COLO668 (cell line): ENCODE data around the gene GSN.
A peak's percentile ranks its signal among the peaks of the same experiment; 100 is the strongest.

Experiments used
- DNase-seq: peaks from one replicate; lab custom pipeline; 2025; ENCODE audit not compliant: unreplicated experiment; lab: John Stamatoyannopoulos, UW

GSN gene

GRCh38 chr9:121272401-121272948, 4.5 kb downstream of the GSN start:
- no peak for DNase-seq

DNA sequence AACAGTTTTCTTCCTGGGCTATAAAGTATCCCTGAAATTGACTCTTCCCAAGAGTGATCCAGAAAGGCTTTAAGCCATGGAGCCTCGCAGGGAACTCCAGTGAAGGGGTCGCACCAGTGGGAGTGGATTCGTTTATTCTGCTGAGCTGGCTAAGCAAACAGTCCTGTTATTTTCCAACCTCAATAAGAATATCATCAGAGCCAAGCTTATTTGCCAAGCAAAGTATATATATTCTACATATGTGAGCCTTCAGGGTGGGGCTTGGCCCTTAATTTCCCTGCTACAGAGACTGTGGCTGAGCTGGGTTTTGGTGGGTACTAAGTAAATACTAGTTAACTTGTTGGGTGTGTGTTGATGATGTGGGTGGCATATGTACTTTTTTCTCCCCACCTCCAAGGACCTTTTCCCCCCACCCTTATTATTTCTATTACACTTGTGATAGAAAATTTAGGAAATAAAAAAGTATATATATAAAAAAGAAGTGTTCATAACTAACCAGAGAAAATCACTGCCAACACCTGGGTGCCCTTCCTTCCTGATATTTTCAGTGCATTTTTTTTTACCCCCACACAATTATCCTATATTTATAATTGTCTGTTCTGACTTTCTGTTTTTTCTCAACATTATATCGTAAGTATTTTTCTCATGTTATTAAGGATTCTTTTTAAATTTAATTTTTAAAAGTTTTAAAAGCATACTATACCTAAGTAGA, 5.3 kb downstream of the GSN start:
- no peak for DNase-seq

GRCh38 chr9:121274851-121275250, 6.9 kb downstream of the GSN start:
- DNase-seq, result no peak

DNA sequence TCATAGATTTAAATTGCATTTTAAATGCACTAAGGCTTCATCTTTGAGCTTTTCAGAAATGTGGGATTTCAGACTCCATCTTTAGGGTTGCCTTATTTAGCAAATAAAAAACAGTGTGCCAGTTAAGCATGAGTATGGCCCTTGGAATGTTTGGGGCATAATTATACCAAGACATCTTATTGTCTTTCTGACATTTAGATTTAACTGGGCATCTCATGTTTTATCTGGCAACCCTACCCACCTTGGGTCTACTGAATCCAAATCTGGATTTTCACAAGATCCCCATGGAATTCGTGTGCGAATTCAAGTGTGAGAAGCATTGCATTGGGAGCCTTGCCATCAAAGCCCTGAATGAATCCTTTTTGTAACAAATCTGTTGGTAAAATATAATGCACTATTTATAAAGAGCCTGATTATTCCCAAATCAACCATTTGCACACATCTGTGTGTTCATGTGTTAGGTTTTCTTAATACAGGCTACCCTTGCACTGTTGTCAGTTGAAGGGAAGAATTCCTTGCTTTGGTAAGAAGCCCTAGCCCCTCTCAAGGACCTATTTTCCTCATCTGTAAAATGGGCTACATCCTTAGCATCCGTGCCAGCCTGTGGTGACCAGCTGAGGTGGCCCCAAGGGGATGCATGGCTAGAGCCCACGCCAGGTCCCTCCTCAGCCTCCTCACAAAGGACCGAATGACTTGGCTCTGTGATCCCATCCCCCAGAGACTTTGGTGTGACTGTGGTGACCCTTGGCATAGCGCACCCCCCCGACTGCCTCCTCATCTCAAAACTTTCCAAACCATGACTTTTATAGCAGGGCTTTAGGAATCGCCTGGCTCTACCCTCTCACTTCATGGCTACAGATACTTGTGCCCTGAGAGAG, 8.1 kb downstream of the GSN start:
- DNase-seq, result no peak

GRCh38 chr9:121277026-121277425, 9.1 kb downstream of the GSN start:
- DNase-seq, result no peak

- DNase-seq, result no peak
Observed at GRCh38 chr9:121277518-121278295, 9.7 kb downstream of the GSN start.

GRCh38 chr9:121278477-121279261, 10.7 kb downstream of the GSN start:
- DNase-seq, result peak; percentile 40

GRCh38 chr9:121279776-121280388, 11.9 kb downstream of the GSN start:
- DNase-seq, result no peak

- DNase-seq, result peak; percentile 78
Observed at GRCh38 chr9:121280715-121281613, 13.0 kb downstream of the GSN start.

DNA sequence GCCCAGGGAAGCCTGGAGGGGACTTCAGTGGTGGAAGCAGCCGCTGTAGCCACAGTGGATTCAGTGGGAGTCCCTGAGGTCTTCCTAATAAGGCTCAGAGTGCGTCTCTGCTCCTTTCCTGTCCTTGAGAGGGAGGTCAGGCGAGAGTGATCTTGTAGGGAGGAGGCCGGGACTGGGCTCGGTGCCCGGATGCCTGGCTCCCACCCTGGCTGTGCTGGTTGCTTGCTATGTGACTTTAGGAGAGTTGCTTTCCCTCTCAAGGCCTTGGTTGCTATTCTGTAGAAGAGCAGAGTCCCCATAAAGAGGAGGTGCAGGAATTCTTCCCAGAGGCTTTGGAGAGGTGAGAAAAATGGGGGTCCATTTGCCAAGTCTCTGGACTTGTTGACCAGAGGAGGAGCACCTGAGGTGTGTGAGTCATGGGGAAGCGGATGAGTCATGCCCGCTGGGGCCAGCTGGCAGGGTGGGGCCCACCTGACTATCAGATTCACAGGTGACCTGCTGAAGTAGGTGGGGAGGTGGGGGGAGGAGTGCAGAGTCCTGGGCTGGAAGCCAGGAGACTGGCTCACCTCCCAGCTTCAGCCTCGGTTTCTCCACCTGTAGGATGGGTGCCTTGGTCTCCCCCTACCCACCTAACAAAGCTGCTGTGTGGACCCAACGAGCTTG, 13.8 kb downstream of the GSN start:
- peak; percentile 94 for DNase-seq

GRCh38 chr9:121282277-121283079, 14.5 kb downstream of the GSN start:
- peak; percentile 29 for DNase-seq

GRCh38 chr9:121283080-121283398, 15.1 kb downstream of the GSN start:
- no peak for DNase-seq

DNA sequence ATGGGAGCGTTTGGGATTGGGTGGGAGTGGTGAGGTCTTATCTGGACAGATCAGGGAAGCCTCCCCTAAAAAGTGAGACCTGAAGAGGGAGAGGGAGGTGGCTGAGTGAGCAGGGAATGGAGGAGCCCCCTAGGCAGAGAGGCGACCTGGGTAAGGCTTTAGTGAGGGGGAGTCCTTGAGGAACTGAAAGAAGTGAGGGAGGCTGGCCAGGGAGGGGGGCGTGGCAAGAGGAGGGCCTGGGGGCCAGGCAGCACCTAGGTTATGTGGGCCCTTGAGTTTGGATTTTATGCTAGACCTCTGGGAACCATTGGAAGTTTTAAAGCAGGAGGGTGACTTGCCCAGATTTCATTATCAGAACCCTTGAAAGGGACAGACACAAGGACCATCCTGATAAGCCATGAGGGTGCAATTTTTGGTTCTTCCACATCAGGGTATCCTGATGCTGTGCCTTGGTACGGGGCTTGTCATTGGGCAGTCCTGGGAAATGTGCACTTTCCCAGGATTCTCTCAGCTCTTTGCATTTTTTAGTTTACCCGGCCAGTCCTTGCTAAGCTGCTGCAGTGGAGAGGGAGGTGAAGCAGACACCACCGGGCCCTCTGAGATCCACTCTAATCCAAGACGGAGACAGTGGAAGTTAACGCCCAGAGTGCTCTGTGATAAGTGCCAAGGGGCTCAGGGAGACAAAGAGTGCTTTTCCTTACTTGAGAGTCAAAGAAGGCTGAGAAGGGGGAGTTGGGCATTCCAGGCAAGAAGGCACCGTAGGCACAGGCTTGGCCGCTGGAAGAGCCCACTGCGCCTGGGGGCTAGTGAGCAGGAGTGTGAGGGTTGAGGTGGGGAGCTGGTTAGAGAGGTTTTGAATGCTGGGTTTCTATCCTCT, 16.1 kb downstream of the GSN start:
- DNase-seq, result no peak

- no peak for DNase-seq
Observed at GRCh38 chr9:121284733-121285451, 16.9 kb downstream of the GSN start.

DNA sequence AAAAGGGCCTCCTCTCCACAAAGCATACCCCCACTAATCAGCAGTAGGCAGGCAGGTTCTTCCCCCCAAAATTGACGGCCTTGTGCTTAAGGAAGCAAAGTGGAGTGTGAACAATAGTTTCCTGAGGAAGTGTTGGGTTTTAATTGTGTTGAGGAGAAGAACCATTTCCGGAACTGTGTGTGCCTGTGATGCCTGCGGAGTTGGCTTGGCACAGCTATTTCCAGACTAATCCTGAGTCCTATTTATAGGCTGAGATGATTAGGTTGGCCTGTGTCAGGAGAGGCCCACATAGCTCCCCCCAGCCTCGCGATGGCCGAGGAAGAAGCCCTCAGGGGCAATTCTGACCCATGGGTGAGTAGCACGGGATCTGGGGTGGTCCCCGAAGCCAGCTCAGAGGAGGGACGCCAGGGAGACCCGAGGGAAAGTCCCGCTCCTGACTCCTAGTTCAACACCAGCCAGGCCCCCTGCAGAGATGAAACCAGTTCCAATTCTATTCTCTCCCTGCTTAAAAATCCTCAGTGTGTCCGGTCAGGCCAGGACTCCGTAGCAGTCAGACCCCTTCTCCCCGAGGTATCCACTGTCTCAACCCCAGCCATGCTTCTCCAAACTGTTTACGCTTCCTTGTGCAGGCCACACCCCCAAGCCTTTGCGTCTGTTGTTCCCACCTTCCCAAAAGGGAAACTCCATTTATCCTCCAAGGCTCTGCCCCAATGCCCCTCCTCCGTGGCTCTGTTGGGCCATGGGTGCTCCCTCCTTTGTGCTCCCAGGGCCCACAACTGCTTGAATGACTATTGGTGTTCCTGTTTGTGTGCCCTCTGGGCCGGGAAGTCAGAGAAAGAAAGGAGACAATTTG, 18.1 kb downstream of the GSN start:
- peak; percentile 25 for DNase-seq

- no peak for DNase-seq
Observed at GRCh38 chr9:121286688-121286972, 18.7 kb downstream of the GSN start.
